ENCODE data around the gene LRRN2. TPM values are rescaled to one million over a fixed set of nuclear protein-coding genes. Genes with fewer than 3 reads are reported as not detected.

LRRN2 gene
- total RNA-seq, 1 donor from 2014 or later = 4.6 TPM

DNA sequence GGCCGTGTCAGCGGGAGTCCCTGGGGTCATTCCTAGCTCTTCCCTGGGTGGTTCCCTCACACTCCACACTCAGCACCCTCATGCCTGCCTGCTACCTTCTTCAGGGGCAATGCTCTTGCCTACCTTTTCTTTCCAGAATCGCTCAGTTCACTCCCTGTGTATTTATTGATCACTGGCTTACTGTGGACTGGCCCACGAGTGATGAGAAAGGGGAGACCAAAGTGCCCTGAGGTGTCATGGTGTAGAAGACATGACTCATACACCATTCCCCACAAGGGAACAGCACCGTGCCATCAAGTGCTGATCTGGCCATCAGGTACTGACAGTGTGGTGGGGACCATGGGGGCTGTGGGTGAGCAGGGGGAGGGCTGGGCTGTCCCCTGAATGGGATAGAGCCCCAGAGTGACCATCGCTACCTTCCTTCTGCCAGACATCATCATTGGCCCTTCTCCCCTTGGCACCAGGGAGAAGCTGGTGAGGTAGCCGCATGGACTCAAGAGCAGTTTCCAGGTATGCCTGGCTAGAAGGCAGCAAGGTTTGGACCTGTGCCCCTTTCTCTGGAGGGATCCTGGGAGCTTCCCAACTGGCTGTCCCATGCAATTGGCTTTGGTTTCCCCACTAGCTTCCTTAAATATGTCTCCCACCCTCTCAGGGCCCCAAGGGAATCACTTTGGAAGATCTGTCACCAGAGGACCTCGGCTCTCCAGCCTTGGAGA, 17.2 kb upstream of the LRRN2 start:
- DNase-seq (ENCODE audit: low spot score) = no peak
- Mint-ChIP-seq H3K27me3 (ENCODE audit: low read depth) (peaks cover 32% of the 10 kb centered on the region), H3K36me3 (ENCODE audit: low read depth) (no peaks in the 10 kb centered on the region), H3K4me1 (ENCODE audit: low read depth) (no peaks in the 10 kb centered on the region), H3K4me3 (ENCODE audit: unreplicated experiment) (no peak overlapping the region), H3K27ac (ENCODE audit: unreplicated experiment) (no peak overlapping the region), H3K9me3 (ENCODE audit: low read depth) (no peaks in the 10 kb centered on the region)
- TF ChIP-seq, protein P1, sequence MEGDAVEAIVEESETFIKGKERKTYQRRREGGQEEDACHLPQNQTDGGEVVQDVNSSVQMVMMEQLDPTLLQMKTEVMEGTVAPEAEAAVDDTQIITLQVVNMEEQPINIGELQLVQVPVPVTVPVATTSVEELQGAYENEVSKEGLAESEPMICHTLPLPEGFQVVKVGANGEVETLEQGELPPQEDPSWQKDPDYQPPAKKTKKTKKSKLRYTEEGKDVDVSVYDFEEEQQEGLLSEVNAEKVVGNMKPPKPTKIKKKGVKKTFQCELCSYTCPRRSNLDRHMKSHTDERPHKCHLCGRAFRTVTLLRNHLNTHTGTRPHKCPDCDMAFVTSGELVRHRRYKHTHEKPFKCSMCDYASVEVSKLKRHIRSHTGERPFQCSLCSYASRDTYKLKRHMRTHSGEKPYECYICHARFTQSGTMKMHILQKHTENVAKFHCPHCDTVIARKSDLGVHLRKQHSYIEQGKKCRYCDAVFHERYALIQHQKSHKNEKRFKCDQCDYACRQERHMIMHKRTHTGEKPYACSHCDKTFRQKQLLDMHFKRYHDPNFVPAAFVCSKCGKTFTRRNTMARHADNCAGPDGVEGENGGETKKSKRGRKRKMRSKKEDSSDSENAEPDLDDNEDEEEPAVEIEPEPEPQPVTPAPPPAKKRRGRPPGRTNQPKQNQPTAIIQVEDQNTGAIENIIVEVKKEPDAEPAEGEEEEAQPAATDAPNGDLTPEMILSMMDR (IDR thresholded peaks at IDR 0.05) = no peak

GRCh38 chr1:204701229-204701628, 15.7 kb upstream of the LRRN2 start:
- no peak for DNase-seq (ENCODE audit: low spot score)
- Mint-ChIP-seq H3K27ac (ENCODE audit: unreplicated experiment) (no peak overlapping the region), H3K27me3 (ENCODE audit: low read depth) (peaks cover 33% of the 10 kb centered on the region), H3K9me3 (ENCODE audit: low read depth) (no peaks in the 10 kb centered on the region), H3K4me1 (ENCODE audit: low read depth) (no peaks in the 10 kb centered on the region), H3K36me3 (ENCODE audit: low read depth) (no peaks in the 10 kb centered on the region), H3K4me3 (ENCODE audit: unreplicated experiment) (no peak overlapping the region)
- TF ChIP-seq, protein P1 (IDR thresholded peaks at IDR 0.05) = no peak

DNA sequence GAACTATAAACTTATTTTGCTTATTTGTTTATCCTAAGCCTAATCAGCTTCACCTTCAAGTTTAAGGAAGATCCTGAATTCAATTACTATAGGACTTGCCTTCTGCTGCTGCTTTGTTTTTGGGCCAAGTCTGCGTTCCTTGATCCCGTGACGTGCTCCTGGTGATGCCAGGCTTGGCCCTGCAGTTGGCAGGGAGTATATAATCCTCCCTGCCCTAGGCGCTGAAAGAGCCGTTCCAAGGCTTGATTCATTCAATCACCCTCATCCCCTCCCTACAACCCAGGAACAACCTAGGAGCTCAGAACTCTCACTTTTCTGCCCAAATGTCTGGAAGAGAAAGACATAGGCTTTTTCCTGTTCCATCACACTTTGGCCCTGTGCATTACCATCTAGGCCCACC, 12.4 kb upstream of the LRRN2 start:
- TF ChIP-seq, protein P1 (IDR thresholded peaks at IDR 0.05) = no peak
- DNase-seq (ENCODE audit: low spot score) = no peak
- H3K27ac Mint-ChIP-seq (ENCODE audit: unreplicated experiment) = no peak overlapping the region
- H3K36me3 Mint-ChIP-seq (ENCODE audit: low read depth) = no peaks in the 10 kb centered on the region
- no peak overlapping the region for H3K4me3 Mint-ChIP-seq (ENCODE audit: unreplicated experiment)
- no peaks in the 10 kb centered on the region for H3K4me1 Mint-ChIP-seq (ENCODE audit: low read depth)
- H3K9me3 Mint-ChIP-seq (ENCODE audit: low read depth) = no peaks in the 10 kb centered on the region
- H3K27me3 Mint-ChIP-seq (ENCODE audit: low read depth) = peaks cover 45% of the 10 kb centered on the region

- no peaks in the 10 kb centered on the region for H3K9me3 Mint-ChIP-seq (ENCODE audit: low read depth)
- H3K27me3 Mint-ChIP-seq (ENCODE audit: low read depth) = peaks cover 42% of the 10 kb centered on the region
- peaks cover 2% of the 10 kb centered on the region for H3K4me1 Mint-ChIP-seq (ENCODE audit: low read depth)
- DNase-seq (ENCODE audit: low spot score) = no peak
- no peak overlapping the region for H3K27ac Mint-ChIP-seq (ENCODE audit: unreplicated experiment)
- TF ChIP-seq, protein P1 (IDR thresholded peaks at IDR 0.05) = no peak
- H3K4me3 Mint-ChIP-seq (ENCODE audit: unreplicated experiment) = no peak overlapping the region
- H3K36me3 Mint-ChIP-seq (ENCODE audit: low read depth) = no peaks in the 10 kb centered on the region
Measured at GRCh38 chr1:204696606-204697005, 11.1 kb upstream of the LRRN2 start.

DNA sequence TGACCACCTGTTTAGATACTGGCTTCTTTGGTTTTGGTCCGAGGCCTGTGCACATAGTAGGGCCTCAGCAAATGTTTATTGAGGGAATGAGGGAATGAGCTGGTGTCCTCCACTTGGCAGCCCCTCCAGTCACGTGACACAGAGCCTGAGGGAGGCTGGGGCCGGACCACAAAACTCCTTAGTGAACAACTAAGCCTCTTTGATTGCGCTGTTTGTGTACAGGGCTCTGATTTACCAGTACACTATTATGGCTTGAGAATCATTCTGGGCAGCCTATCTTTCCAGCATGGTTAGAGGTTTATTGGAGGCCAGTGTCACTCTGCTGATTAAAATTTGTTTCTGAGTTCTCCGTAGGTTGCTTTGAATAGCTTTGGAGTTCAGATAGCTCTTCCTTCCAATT, 10.2 kb upstream of the LRRN2 start:
- no peaks in the 10 kb centered on the region for H3K36me3 Mint-ChIP-seq (ENCODE audit: low read depth)
- H3K9me3 Mint-ChIP-seq (ENCODE audit: low read depth) = no peaks in the 10 kb centered on the region
- peaks cover 3% of the 10 kb centered on the region for H3K4me1 Mint-ChIP-seq (ENCODE audit: low read depth)
- TF ChIP-seq, protein P1 (IDR thresholded peaks at IDR 0.05) = no peak
- H3K4me3 Mint-ChIP-seq (ENCODE audit: unreplicated experiment) = no peak overlapping the region
- no peak overlapping the region for H3K27ac Mint-ChIP-seq (ENCODE audit: unreplicated experiment)
- no peak for DNase-seq (ENCODE audit: low spot score)
- H3K27me3 Mint-ChIP-seq (ENCODE audit: low read depth) = peaks cover 38% of the 10 kb centered on the region

Data from chondrocyte (in vitro differentiated cells).